A549 (cell line): Measurements from ENCODE around the gene SMIM29. TPM values are rescaled to one million over a fixed set of nuclear protein-coding genes. Genes with fewer than 3 reads are reported as not detected.
A peak's percentile ranks its signal among the peaks of the same experiment; 100 is the strongest.
"Not testable (repeated sequence)": the region's sequence is repeated elsewhere in the genome, so short reads cannot be mapped to it uniquely, and the experiment has no call there.

Experiments used
- ATAC-seq, 2 experiments: fragments of 200-7000 bp in 1 of 2; fragments of >200 bp in 1 of 2; cut with Nextera tagmentation in 1 of 2; cut with Tn5 transposase in 1 of 2; 3 replicates each; pipeline versions ENCODE4 v1.8.0 to v1.9.1; 2018 to 2020; ENCODE audit warnings: mild to moderate bottlenecking in 1 of 2, moderate library complexity in 1 of 2
- CTCF ChIA-PET: fragments of 300-600 bp; sonication (Branson Sonifier 250); formaldehyde crosslinking; extraction: SDS; loops from one replicate; lab custom pipeline; 2021; ENCODE audit warnings: antibody characterized with exemption, inconsistent platforms; lab: Yijun Ruan, JAX
- POLR2A ChIA-PET: fragments of 350-600 bp; formaldehyde crosslinking; extraction: SDS; loops from one replicate; lab custom pipeline; 2021; ENCODE audit warnings: antibody characterized with exemption, inconsistent platforms; lab: Yijun Ruan, JAX
- DNase-seq, 2 experiments: peaks; one replicate each; pipeline versions ENCODE4 v3.0.0 to v3.0.0-alpha.2; 2011 to 2016; ENCODE audit warnings: low read depth in 1 of 2, low spot score in 1 of 2
- FAIRE-seq: peaks from 2 replicates; lab custom pipeline; 2011; peaks lifted over from hg19 to GRCh38; lab: Jason Lieb, UNC
- H3K27ac ChIP-seq, 2 experiments: fragments of >200 bp; sonication (Bioruptor Twin); formaldehyde crosslinking; 3 replicates each; pipeline ENCODE4 v1.5.1; 2016 to 2017
- H3K4me1 ChIP-seq: fragments of >200 bp; sonication (Bioruptor Twin); formaldehyde crosslinking; 3 replicates; pipeline ENCODE4 v1.6.1; 2016
- H3K4me2 ChIP-seq: fragments of >200 bp; sonication (Bioruptor Twin); formaldehyde crosslinking; 3 replicates; pipeline ENCODE4 v1.6.1; 2016
- H3K4me3 ChIP-seq: fragments of >200 bp; sonication (Bioruptor Twin); formaldehyde crosslinking; 3 replicates; pipeline ENCODE4 v1.5.1; 2016
- H3K9me3 ChIP-seq: fragments of >200 bp; sonication (Bioruptor Twin); formaldehyde crosslinking; 3 replicates; pipeline ENCODE4 v1.6.1; 2016
- BCL3 ChIP-seq: fragments of >200 bp; sonication (Bioruptor Twin); formaldehyde crosslinking; IDR thresholded peaks from 3 replicates; pipeline ENCODE4 v1.6.1; 2016
- BHLHE40 ChIP-seq: IDR thresholded peaks from 2 replicates; pipeline ENCODE4 v1.6.1; 2012; ENCODE audit warnings: low read depth, low read length, inconsistent platforms
- CBX8 ChIP-seq: fragments of 200-600 bp; sonication (generic); IDR thresholded peaks from 2 replicates; pipeline ENCODE4 v1.6.1; 2016
- CEBPB ChIP-seq, 2 experiments: fragments of >200 bp in 1 of 2; sonication (Bioruptor Twin) in 1 of 2; formaldehyde crosslinking in 1 of 2; IDR thresholded peaks; 2 replicates each; pipeline ENCODE4 v1.6.1; 2012 to 2016
- CHD2 ChIP-seq: fragments of 150-350 bp; IDR thresholded peaks from 2 replicates; pipeline ENCODE4 v1.6.1; 2014; ENCODE audit warnings: low read length; ENCODE audit not compliant: partially characterized antibody
- CHD4 ChIP-seq: fragments of 200-600 bp; sonication (generic); IDR thresholded peaks from 2 replicates; pipeline ENCODE4 v1.6.1; 2016; ENCODE audit warnings: antibody characterized with exemption, mild to moderate bottlenecking, borderline replicate concordance
- E2F6 ChIP-seq: IDR thresholded peaks from 2 replicates; pipeline ENCODE4 v1.6.1; 2012; ENCODE audit warnings: low read depth, borderline replicate concordance
- EHMT2 ChIP-seq: fragments of 200-600 bp; sonication (generic); IDR thresholded peaks from 2 replicates; pipeline ENCODE4 v1.6.1; 2016; ENCODE audit warnings: antibody characterized with exemption, low read depth, mild to moderate bottlenecking, moderate library complexity
- ELK1 ChIP-seq: fragments of 150-350 bp; IDR thresholded peaks from 2 replicates; pipeline ENCODE4 v1.6.1; 2014; ENCODE audit warnings: low read depth, mild to moderate bottlenecking, low read length
- ESRRA ChIP-seq: fragments of 150-350 bp; IDR thresholded peaks from 2 replicates; pipeline ENCODE4 v1.6.1; 2014; ENCODE audit warnings: mild to moderate bottlenecking, low read length, borderline replicate concordance
- HDAC2 ChIP-seq: fragments of 200-600 bp; sonication (generic); IDR thresholded peaks from 2 replicates; pipeline ENCODE4 v1.6.1; 2016
- HES2 ChIP-seq: fragments of >200 bp; sonication (Bioruptor Twin); formaldehyde crosslinking; IDR thresholded peaks from 2 replicates; pipeline ENCODE4 v1.6.1; 2016
- HMGXB4 ChIP-seq: fragments of 250-450 bp; sonication (Bioruptor Pico); IDR thresholded peaks from 2 replicates; pipeline ENCODE4 v1.5.0; 2021; ENCODE audit warnings: mild to moderate bottlenecking, moderate library complexity, borderline replicate concordance
- HOXB13 ChIP-seq: fragments of 250-450 bp; sonication (Bioruptor Pico); IDR thresholded peaks from 2 replicates; pipeline ENCODE4 v1.5.0; 2020; ENCODE audit warnings: low read depth, mild to moderate bottlenecking, moderate library complexity
- JUN ChIP-seq, 2 experiments: fragments of >200 bp; sonication (Bioruptor Twin); formaldehyde crosslinking; IDR thresholded peaks; 2 replicates in 1 of 2; 3 replicates in 1 of 2; pipeline ENCODE4 v1.6.1; 2016 to 2017
- MAX ChIP-seq: IDR thresholded peaks from 2 replicates; pipeline ENCODE4 v1.6.1; 2012
- MAZ ChIP-seq: fragments of 150-350 bp; IDR thresholded peaks from 2 replicates; pipeline ENCODE4 v1.6.1; 2014; ENCODE audit warnings: antibody characterized with exemption, low read depth, low read length, borderline replicate concordance
- NR3C1 ChIP-seq: fragments of >200 bp; sonication (Bioruptor Twin); formaldehyde crosslinking; IDR thresholded peaks from 3 replicates; pipeline ENCODE4 v1.6.1; 2017
- RAD21 ChIP-seq, 2 experiments: fragments of >200 bp in 1 of 2; sonication (Bioruptor Twin) in 1 of 2; formaldehyde crosslinking in 1 of 2; IDR thresholded peaks in 1 of 2; conservative IDR thresholded peaks in 1 of 2; 2 replicates in 1 of 2; 3 replicates in 1 of 2; pipeline ENCODE4 v1.6.1; 2012 to 2018; ENCODE audit warnings: inconsistent platforms in 1 of 2
- RARB ChIP-seq: fragments of 250-450 bp; sonication (Bioruptor Pico); IDR thresholded peaks from 2 replicates; pipeline ENCODE4 v1.8.0; 2021; ENCODE audit warnings: mild to moderate bottlenecking, moderate library complexity
- RNF2 ChIP-seq: fragments of 200-600 bp; sonication (generic); IDR thresholded peaks from 2 replicates; pipeline ENCODE4 v1.6.1; 2016; ENCODE audit warnings: low read depth, mild to moderate bottlenecking, antibody characterized with exemption, moderate library complexity, borderline replicate concordance
- SREBF2 ChIP-seq: fragments of 450-650 bp; IDR thresholded peaks from 2 replicates; pipeline ENCODE4 v1.6.1; 2014; ENCODE audit warnings: mild to moderate bottlenecking, moderate library complexity
- TP53 ChIP-seq: fragments of 250-450 bp; sonication (Bioruptor Pico); IDR thresholded peaks from 2 replicates; pipeline ENCODE4 v1.5.0; 2021; ENCODE audit warnings: mild to moderate bottlenecking, moderate library complexity
- ZC3H11A ChIP-seq: fragments of 450-650 bp; IDR thresholded peaks from 2 replicates; pipeline ENCODE4 v1.6.1; 2014; ENCODE audit warnings: antibody characterized with exemption, mild to moderate bottlenecking
- WGBS: methylation state at CpG from one replicate; pipeline ENCODE4 v1.1.6; 2017; ENCODE audit errors: missing lambda C conversion rate; 5-methylcytosine and 5-hydroxymethylcytosine counted together
- polyA plus RNA-seq, 4 experiments: library from polyadenylated mRNA; depleted of rRNA in 3 of 4; stranded (reverse); fragments of >200 nt; fragmentation: RNase III in 1 of 4; extraction: RNeasy Plus Mini Kit Qiagen cat#74134 plus additional on column Dnase treatment in 1 of 4; gene quantifications; 2 replicates in 3 of 4; 3 replicates in 1 of 4; pipeline ENCODE4 v1.2.3, GENCODE V29; 2011 to 2017

The SMIM29 gene
- polyA plus RNA-seq, 2 of the 4 experiments (the other 2 are of a cell fraction): 8.1 to 15.4 TPM

- H3K27ac ChIP-seq: no peak overlapping the region
- no peaks in the 10 kb centered on the region for H3K4me1 ChIP-seq
- H3K9me3 ChIP-seq: no peaks in the 10 kb centered on the region
- WGBS: 91% methylated on average over 3 of the region's 3 CpGs
- TF ChIP-seq MAX (no peak), MAZ (no peak), HDAC2 (no peak), TP53 (no peak), SREBF2 (no peak), RAD21 (conservative IDR thresholded peaks at IDR 0.05 in 1 of 2, IDR thresholded peaks at IDR 0.05 in 1 of 2) (no peak), EHMT2 (no peak), CHD2 (no peak), ZC3H11A (no peak), RNF2 (no peak), RARB (CRISPR knock-in tag) (no peak), NR3C1 (no peak), CEBPB (IDR thresholded peaks at IDR 0.05) (no peak), BCL3 (no peak)
- TF ChIP-seq, all 56 proteins: peak for 0
- Histone ChIP-seq H3K4me2 (no peak overlapping the region), H3K4me3 (no peak overlapping the region)
- CTCF ChIA-PET: interaction anchor here (1.6 kb wide), 1 partner anchor 77 kb away, joined by 4 read pairs; no protein-coding TSS in a partner anchor
- ATAC-seq (no peak), FAIRE-seq (no peak), DNase-seq (no peak)
- POLR2A ChIA-PET: no interaction called here
Measured at GRCh38 chr6:34273242-34273805, 24.5 kb upstream of the SMIM29 start.

- TF ChIP-seq HOXB13 (CRISPR knock-in tag) (no peak), ESRRA (no peak), BCL3 (no peak), CBX8 (no peak), TP53 (no peak), CHD4 (no peak), EHMT2 (no peak), BHLHE40 (no peak), HMGXB4 (CRISPR knock-in tag) (no peak), ELK1 (no peak), E2F6 (no peak), NR3C1 (no peak), JUN (IDR thresholded peaks at IDR 0.05) (no peak), HES2 (no peak)
- CTCF ChIA-PET: interaction anchor here (1.2 to 1.6 kb wide), 3 partner anchors 23 to 143 kb away, joined by 3 to 5 read pairs (median 4); no protein-coding TSS in a partner anchor
- WGBS: 94% methylated on average over 12 of the region's 13 CpGs
- Histone ChIP-seq H3K4me2 (no peak overlapping the region), H3K9me3 (no peaks in the 10 kb centered on the region), H3K4me1 (no peaks in the 10 kb centered on the region), H3K4me3 (no peak overlapping the region), H3K27ac (no peak overlapping the region)
- no peak for FAIRE-seq
- POLR2A ChIA-PET: no interaction called here
- peak; percentile 68 to 70; a peak in 3 of 6 replicates for ATAC-seq
- peak; percentile 13 to 28 for DNase-seq
Measured at GRCh38 chr6:34272013-34272926, 23.5 kb upstream of the SMIM29 start.

- 75% methylated on average over 14 of the region's 17 CpGs for WGBS
- H3K27ac ChIP-seq, FAIRE-seq, H3K4me3 ChIP-seq, H3K4me2 ChIP-seq, ATAC-seq, POLR2A ChIA-PET, H3K4me1 ChIP-seq, DNase-seq, H3K9me3 ChIP-seq: not testable (repeated sequence)
- CTCF ChIA-PET: interaction anchor here (0.6 kb wide), 1 partner anchor 567 kb away, joined by 3 read pairs; no protein-coding TSS in a partner anchor
Measured at GRCh38 chr6:34269658-34270341, 21.0 kb upstream of the SMIM29 start.
